Gastroesophageal sphincter (tissue), 4 donors: ENCODE results near the gene DERA. TPM values are rescaled to one million over a fixed set of nuclear protein-coding genes. Genes with fewer than 3 reads are reported as not detected.

Experiments used
- ATAC-seq: fragments of 150-250 bp; one replicate; pipeline ENCODE4 v1.9.1; 2016; ENCODE audit warnings: mild to moderate bottlenecking, moderate library complexity
- H3K27ac ChIP-seq, 4 donors: fragments of 200-600 bp; sonication (generic) in 3 of 4; 1 replicate in 3 of 4; 2 replicates in 1 of 4; pipeline ENCODE4 v1.5.1; 2016 to 2019
- H3K27me3 ChIP-seq: fragments of 200-600 bp; sonication (generic); one replicate; pipeline ENCODE4 v1.5.1; 2019
- H3K36me3 ChIP-seq, 2 donors: fragments of 200-600 bp; sonication (generic); one replicate each; pipeline ENCODE4 v1.5.1; 2019; ENCODE audit warnings: control low read depth in 1 of 2
- H3K4me1 ChIP-seq, 3 donors: fragments of 200-600 bp; sonication (generic); 1 replicate in 2 of 3; 2 replicates in 1 of 3; pipeline ENCODE4 v1.5.1; 2016 to 2019; ENCODE audit warnings: control low read depth in 2 of 3
- H3K4me3 ChIP-seq, 2 donors: fragments of 200-600 bp; sonication (generic); one replicate each; pipeline ENCODE4 v1.5.1; 2019; ENCODE audit warnings: mild to moderate bottlenecking in 1 of 2, moderate library complexity in 1 of 2
- H3K9me3 ChIP-seq, 3 donors: fragments of 200-600 bp; sonication (generic); one replicate each; pipeline ENCODE4 v1.5.1; 2017 to 2019; ENCODE audit warnings: control low read depth in 2 of 3
- EP300 ChIP-seq: sonication (generic); formaldehyde crosslinking; IDR thresholded peaks from one replicate; pipeline ENCODE4 v1.6.1; 2017; ENCODE audit warnings: antibody characterized with exemption, mild to moderate bottlenecking
- POLR2A ChIP-seq, 2 donors: fragments of 450-650 bp; IDR thresholded peaks; one replicate each; pipeline ENCODE4 v1.6.1; 2017; ENCODE audit warnings: antibody characterized with exemption in 2 of 2, mild to moderate bottlenecking in 2 of 2, moderate library complexity in 1 of 2
- POLR2AphosphoS5 ChIP-seq: sonication (generic); formaldehyde crosslinking; IDR thresholded peaks from one replicate; pipeline ENCODE4 v1.6.1; 2017; ENCODE audit warnings: antibody characterized with exemption
- WGBS, 2 donors: methylation state at CpG; one replicate each; pipeline ENCODE4 v1.1.5; 2018; ENCODE audit warnings: low coverage in 1 of 2; 5-methylcytosine and 5-hydroxymethylcytosine counted together
- total RNA-seq, 4 donors: library from RNA; depleted of rRNA; stranded (reverse); fragments of >200 nt; gene quantifications; one replicate each; pipeline ENCODE4 v1.1.0, GENCODE V29; 2016
- TF ChIP-seq, protein P1 (sequence below), 4 experiments: fragments of 200-600 bp in 2 of 4; fragments of 450-650 bp in 2 of 4; sonication (generic) in 1 of 4; IDR thresholded peaks; one replicate each; pipeline ENCODE4 v1.5.1; 2017 to 2019; ENCODE audit warnings: antibody characterized with exemption in 4 of 4, mild to moderate bottlenecking in 2 of 4, moderate library complexity in 2 of 4

Gene DERA
- total RNA-seq, 4 donors from 2014 or later: 35.9 to 67.4 (median 52.5) TPM

DNA sequence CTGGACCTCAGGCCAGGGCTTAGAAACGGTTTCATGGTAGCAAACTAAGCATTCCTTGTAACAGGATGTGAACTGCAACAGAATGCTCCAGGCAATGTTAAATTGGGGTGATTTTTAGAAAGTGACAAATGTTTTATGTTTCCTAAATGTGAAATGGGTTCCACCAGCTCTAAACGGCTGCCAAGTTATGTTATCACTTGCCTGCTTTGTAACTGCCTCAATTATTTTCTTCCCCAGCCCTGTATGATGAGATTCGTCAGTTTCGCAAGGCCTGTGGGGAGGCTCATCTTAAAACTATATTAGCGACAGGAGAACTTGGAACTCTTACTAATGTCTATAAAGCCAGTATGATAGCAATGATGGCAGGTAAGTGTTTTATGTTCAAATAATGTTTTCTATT, 70.9 kb downstream of the DERA start:
- H3K4me3 ChIP-seq: no peak overlapping the region
- H3K36me3 ChIP-seq: peaks cover 0 to 31% of the 10 kb centered on the region in 2 donors
- ATAC-seq: no peak
- no peaks in the 10 kb centered on the region for H3K9me3 ChIP-seq
- H3K4me1 ChIP-seq: peaks cover 0 to 42% (median 13%) of the 10 kb centered on the region in 3 donors
- TF ChIP-seq EP300: no peak
- no peak for TF ChIP-seq POLR2A (IDR thresholded peaks at IDR 0.05)
- no peak for TF ChIP-seq POLR2AphosphoS5
- TF ChIP-seq, protein P1, sequence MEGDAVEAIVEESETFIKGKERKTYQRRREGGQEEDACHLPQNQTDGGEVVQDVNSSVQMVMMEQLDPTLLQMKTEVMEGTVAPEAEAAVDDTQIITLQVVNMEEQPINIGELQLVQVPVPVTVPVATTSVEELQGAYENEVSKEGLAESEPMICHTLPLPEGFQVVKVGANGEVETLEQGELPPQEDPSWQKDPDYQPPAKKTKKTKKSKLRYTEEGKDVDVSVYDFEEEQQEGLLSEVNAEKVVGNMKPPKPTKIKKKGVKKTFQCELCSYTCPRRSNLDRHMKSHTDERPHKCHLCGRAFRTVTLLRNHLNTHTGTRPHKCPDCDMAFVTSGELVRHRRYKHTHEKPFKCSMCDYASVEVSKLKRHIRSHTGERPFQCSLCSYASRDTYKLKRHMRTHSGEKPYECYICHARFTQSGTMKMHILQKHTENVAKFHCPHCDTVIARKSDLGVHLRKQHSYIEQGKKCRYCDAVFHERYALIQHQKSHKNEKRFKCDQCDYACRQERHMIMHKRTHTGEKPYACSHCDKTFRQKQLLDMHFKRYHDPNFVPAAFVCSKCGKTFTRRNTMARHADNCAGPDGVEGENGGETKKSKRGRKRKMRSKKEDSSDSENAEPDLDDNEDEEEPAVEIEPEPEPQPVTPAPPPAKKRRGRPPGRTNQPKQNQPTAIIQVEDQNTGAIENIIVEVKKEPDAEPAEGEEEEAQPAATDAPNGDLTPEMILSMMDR (IDR thresholded peaks at IDR 0.05): no peak
- H3K27ac ChIP-seq: peak overlapping the region in 3 of 4 donors; percentile 1 to 17 (median 7)
- 43 to 44% methylated on average over 5 of the region's 5 CpGs for WGBS, 2 donors
- no peaks in the 10 kb centered on the region for H3K27me3 ChIP-seq

DNA sequence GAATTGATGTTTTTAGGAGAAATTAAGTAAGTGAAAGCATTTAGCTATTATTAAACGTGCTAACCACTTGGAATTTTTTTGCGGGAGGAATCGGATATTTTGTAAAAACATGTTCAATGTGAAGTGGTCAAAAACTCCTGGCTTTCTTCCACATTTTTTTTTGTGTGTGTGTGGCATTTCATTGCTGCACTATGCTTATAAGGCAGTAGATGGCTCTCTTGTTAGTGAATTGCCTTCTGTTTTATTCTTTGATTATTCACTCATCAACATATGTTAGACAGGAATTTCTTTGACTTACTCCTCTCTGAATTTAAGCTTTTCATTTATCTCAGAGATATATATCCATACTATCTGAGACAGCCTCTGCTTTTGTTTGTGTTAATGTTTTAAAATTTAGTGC, 71.3 kb downstream of the DERA start:
- no peak overlapping the region for H3K4me3 ChIP-seq
- ATAC-seq: no peak
- WGBS, 2 donors: 39 to 50% methylated on average over 3 of the region's 3 CpGs
- peaks cover 0 to 31% of the 10 kb centered on the region in 2 donors for H3K36me3 ChIP-seq
- peak overlapping the region in 3 of 4 donors; percentile 1 to 17 (median 7) for H3K27ac ChIP-seq
- H3K27me3 ChIP-seq: no peaks in the 10 kb centered on the region
- no peaks in the 10 kb centered on the region for H3K9me3 ChIP-seq
- H3K4me1 ChIP-seq: peaks cover 0 to 42% (median 13%) of the 10 kb centered on the region in 3 donors
- TF ChIP-seq POLR2A (IDR thresholded peaks at IDR 0.05): no peak
- TF ChIP-seq, protein P1 (IDR thresholded peaks at IDR 0.05): peak in 3 of 4 experiments; percentile 14 to 48 (median 19)
- no peak for TF ChIP-seq POLR2AphosphoS5

DNA sequence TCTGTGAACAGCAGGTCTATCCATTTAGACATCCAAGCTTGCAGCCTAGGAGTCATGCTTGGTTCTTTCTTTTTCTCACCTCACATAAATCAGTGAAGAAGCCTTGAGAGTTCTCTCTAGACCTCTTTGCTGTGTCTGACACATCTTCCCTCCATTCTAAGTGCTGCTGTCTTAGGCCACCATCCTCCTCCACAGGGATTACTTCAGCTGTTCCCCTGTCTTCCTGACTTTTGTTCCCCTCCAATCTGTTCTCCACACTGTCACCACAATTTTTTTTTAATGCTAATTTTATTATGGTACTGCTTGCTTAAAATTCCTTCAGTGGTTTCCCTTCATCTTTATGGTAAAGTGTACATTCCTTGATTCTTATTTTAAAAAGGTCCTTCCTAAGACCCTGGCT, 71.8 kb downstream of the DERA start:
- Histone ChIP-seq H3K27ac (no peak overlapping the region), H3K36me3 (peaks cover 0 to 32% of the 10 kb centered on the region in 2 donors), H3K4me3 (no peak overlapping the region), H3K4me1 (peaks cover 0 to 39% (median 12%) of the 10 kb centered on the region in 3 donors), H3K27me3 (no peaks in the 10 kb centered on the region), H3K9me3 (no peaks in the 10 kb centered on the region)
- no peak for ATAC-seq
- TF ChIP-seq, protein P1 (IDR thresholded peaks at IDR 0.05): no peak
- TF ChIP-seq POLR2A (IDR thresholded peaks at IDR 0.05) (no peak), EP300 (no peak), POLR2AphosphoS5 (no peak)

DNA sequence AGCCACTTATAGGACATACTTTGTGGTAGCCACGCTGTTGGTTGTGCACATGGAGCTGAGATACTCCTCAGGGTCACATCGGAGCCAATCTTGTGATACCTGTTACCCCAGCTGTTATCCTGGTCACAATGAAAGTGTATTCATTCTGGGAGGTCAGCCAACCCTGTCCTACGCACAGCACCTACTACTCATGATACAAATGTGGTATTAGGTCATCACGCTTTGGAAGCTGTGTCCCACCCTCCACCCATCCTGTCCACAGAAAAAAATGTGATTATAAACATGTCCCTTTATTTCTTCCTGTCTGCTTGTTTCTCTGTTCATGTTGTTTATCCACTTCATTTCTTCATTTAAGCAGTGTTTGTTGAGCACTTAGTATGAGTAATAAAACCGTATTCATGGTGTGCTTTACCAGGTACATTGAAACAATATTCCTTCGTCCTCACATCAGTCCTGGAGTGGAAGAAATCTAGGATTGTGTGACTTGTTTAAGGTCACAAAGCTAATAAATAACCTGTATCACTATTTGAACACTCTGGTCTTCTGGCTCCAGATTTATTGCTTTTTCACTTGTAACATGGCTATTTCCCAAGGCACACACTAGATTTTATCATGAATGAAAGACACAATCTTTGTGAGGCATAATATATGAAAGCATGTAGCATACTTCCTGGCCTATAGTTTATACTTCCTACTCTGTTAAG, 73.1 kb downstream of the DERA start:
- Histone ChIP-seq H3K4me3 (no peak overlapping the region), H3K4me1 (peaks cover 0 to 27% (median 6%) of the 10 kb centered on the region in 3 donors), H3K9me3 (no peaks in the 10 kb centered on the region), H3K27ac (no peak overlapping the region), H3K27me3 (no peaks in the 10 kb centered on the region), H3K36me3 (peaks cover 0 to 45% of the 10 kb centered on the region in 2 donors)
- TF ChIP-seq POLR2A (IDR thresholded peaks at IDR 0.05) (no peak), EP300 (no peak), POLR2AphosphoS5 (no peak)
- TF ChIP-seq, protein P1 (IDR thresholded peaks at IDR 0.05): no peak
- WGBS, 2 donors: 85 to 87% methylated on average over 5 to 6 of the region's 6 CpGs
- no peak for ATAC-seq

DNA sequence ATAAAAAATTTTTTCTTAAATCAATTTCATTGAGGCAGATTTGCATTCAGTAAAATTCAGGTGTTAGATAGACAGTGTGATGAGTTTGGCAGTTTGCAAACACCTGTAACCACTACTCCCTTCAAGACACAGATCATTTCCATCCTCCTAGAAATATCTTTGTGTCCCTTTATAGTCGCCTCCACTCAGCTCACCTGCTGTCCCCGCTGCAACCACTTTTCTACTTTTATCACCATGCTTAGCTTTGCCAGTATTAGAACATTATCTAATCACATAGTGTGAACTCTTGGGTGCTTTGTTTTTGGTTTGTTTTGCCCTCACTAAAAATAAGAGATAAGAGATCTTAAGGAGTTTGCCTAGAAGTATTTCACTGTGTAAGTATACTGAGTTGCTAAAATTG, 73.8 kb downstream of the DERA start:
- 100% methylated on average over 1 to 2 of the region's 2 CpGs for WGBS, 2 donors
- Histone ChIP-seq H3K9me3 (no peaks in the 10 kb centered on the region), H3K4me3 (no peak overlapping the region), H3K27ac (no peak overlapping the region), H3K4me1 (peaks cover 0 to 20% (median 0%) of the 10 kb centered on the region in 3 donors), H3K27me3 (no peaks in the 10 kb centered on the region), H3K36me3 (peaks cover 0 to 45% of the 10 kb centered on the region in 2 donors)
- no peak for ATAC-seq
- no peak for TF ChIP-seq EP300
- no peak for TF ChIP-seq POLR2AphosphoS5
- TF ChIP-seq POLR2A (IDR thresholded peaks at IDR 0.05): no peak
- TF ChIP-seq, protein P1 (IDR thresholded peaks at IDR 0.05): no peak
